Measurements from ENCODE around the gene ZG16B. TPM values are rescaled to one million over a fixed set of nuclear protein-coding genes. Genes with fewer than 3 reads are reported as not detected.

Gene ZG16B
- total RNA-seq, 1 donor from 2014 or later, result 0.37 TPM

- DNase-seq (no peak), ATAC-seq (no peak)
- intact Hi-C loops (cut with micrococcal nuclease), result no loop called here
Measured at GRCh38 chr16:2821487-2822157, 8.5 kb upstream of the ZG16B start.

DNA sequence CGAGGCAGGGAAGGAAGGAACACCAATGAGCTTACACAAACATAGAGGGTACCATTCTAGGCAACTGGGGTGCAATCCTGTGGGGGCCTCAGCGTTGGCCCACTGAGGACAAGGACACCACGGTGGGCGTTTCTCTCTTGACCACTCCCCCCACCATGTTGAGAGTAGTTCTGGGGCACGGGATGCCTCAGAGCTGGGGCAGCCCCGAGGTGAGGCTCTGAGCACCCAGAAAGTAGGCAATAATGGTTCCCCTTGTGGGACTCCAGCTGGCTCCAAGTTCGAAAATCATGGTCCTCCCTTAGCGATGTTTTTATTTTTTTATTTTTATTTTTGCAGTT is 8.0 kb upstream of the ZG16B start:
- ATAC-seq, result no peak
- DNase-seq, result no peak
- intact Hi-C loops (cut with micrococcal nuclease), result no loop called here

- DNase-seq, result no peak
- intact Hi-C loops (cut with micrococcal nuclease), result no loop called here
- ATAC-seq, result no peak
Measured at GRCh38 chr16:2822496-2822895, 7.6 kb upstream of the ZG16B start.

- intact Hi-C loops (cut with micrococcal nuclease), result no loop called here
- ATAC-seq (no peak), DNase-seq (no peak)
Measured at GRCh38 chr16:2824626-2825025, 5.5 kb upstream of the ZG16B start.

GRCh38 chr16:2825049-2825742 is 4.9 kb upstream of the ZG16B start:
- DNase-seq (no peak), ATAC-seq (no peak)
- intact Hi-C loops (cut with micrococcal nuclease), result no loop called here

GRCh38 chr16:2825906-2826305 is 4.2 kb upstream of the ZG16B start:
- no peak for DNase-seq
- no peak for ATAC-seq
- intact Hi-C loops (cut with micrococcal nuclease), result no loop called here

DNA sequence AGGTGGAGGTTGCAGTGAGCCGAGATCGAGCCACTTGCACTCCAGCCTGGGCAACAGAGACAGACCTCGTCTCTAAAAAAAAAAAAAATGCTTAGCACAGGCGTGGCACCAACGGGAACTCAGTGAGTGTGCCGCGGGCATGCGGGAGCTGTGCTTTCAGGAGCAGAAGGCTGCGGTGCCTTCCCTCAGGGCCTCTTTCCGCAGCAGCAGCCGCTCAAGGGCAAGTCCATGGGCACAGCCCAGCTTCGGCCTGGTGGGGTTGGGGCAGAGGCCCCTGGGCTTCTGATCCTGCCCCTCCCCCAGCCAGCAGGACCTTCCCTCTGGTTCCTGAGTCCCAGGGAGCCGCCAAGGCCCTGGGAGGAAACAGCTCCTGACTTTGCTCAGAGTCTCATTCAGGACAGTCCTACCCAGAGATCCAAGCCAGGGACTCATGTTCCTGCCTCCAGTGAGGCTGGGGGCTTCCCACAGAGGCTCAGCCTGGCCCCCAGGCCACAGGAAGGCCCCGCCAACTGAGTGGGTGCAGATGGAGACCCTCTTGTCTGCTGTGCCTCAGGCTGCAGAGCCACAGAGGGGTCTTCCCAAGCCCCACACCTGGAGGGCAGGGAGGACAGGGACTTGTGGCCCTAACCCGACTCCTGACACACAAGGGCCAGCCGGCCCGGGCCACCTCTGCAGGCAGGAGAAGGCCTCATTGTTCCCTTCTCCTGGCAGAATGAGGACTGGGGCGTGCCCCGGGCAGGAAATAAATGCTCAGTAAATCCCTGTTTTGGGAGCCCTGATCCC is 3.3 kb upstream of the ZG16B start:
- no peak for DNase-seq
- intact Hi-C loops (cut with micrococcal nuclease), result no loop called here
- no peak for ATAC-seq

DNA sequence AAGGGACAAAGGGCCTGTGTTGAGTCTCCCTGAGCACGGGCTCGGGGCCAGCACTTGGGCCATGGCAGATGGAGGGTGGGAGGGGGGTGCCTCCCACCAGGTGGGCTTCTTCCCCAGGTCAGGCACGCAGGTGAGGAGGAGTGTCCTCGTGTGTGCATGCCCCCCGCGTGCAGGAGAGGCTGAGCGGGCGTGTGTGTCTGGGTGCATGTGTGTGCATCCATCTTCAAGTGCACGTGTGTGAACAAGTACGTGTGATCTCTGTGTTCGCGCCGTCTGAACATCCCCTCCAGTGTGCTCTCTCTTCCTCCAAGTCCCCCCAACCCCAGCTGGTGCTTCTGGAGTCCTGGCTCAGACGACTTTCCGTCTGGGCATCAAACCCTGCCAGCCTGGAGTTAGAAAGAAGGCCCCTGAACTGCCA is 2.7 kb upstream of the ZG16B start:
- no peak for DNase-seq
- ATAC-seq, result no peak
- intact Hi-C loops (cut with micrococcal nuclease), result no loop called here

DNA sequence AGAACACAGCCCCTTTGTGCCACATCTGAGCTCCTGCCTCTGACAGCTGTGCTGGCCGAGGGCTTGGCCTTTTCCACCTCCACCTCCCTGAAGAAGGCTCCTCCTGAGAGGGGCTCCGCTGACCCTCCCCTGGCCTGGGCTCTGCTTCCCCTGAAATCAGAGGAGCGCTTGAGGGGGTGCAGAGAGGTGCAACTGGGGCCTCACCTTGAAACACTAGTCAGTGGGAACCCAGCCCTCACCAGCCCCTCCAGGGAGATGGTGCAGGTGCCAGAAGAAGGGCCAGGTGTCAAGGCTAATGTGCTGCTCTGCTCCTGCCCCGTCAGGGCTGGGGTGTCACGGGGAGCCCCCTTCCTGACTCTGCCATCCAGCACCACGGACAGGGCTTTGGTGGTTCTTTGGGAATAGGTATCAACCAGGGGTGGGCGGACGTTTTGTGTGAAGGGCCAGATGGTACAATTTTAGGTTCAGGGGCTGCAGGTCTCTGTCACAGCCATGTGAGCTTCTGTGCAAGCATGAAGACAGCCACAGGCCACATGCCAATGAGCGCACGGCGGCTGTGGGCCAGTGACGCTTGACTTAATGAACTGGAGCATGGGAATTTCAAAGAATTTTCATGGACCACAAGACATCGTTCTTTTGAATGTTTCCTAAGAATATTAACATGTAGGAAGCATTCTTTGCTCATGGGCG is 2.1 kb upstream of the ZG16B start:
- ATAC-seq, result no peak
- DNase-seq, result no peak
- intact Hi-C loops (cut with micrococcal nuclease), result no loop called here

DNA sequence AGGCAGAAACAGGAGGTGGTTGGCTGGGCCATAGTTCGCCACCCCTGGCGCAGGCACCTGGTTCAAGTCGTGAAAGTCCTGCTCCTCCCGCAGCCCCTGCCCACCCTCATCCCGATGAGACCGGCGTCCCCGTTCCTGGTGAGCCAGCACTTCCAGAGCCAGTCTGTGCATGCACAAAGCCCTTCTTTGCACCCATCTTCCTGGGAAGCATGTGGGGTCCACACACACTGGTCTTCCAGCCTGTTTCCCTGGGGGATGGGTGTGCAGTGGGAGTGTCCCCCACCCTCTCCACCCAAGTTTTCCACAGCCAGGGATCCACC is 1.6 kb upstream of the ZG16B start:
- DNase-seq (no peak), ATAC-seq (no peak)
- intact Hi-C loops (cut with micrococcal nuclease), result no loop called here

GRCh38 chr16:2828876-2829430 is 1.1 kb upstream of the ZG16B start:
- no peak for ATAC-seq
- no peak for DNase-seq

DNA sequence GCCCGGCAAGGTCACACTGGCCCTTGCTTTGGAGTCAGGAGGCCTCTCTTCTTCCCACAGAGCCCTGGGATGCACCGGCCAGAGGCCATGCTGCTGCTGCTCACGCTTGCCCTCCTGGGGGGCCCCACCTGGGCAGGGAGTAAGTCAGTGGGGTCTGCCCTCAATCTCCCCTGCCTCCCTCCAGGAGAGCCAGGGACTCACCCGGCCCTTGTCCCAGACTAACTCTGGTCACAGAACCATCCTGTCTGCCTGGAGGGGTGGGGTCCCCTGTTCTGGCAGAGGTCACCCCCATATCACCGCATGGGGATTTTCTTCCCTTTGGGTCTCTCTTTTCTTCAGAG is 222 bp downstream of the ZG16B start:
- intact Hi-C loops (cut with micrococcal nuclease), result no loop called here
- DNase-seq (no peak), ATAC-seq (no peak)

More at GRCh38 chr16:2828876-2829430, 1.1 kb upstream of the ZG16B start:
- intact Hi-C loops (cut with micrococcal nuclease), result no loop called here

DNA sequence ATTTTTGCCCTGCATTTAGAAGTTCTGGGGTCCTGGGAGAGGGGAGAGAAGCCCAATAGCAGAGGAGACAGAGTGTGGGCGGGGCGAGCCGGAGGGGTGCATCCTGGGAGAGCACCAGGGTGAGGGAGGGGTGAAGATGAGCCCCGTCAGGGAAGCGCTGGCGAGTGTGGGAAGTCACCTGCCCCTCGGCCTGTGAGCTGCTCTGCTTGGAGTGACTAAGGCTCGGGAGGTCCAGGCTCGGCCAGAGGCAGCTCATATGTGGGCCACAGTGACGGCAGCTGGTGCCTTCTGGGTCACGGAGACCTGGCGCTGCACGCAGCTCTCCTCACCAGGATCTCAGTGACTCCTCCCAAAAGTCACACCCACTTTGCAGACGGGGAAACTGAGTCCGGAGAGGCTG is 1.1 kb downstream of the ZG16B start:
- intact Hi-C loops (cut with micrococcal nuclease), result no loop called here
- no peak for ATAC-seq

DNA sequence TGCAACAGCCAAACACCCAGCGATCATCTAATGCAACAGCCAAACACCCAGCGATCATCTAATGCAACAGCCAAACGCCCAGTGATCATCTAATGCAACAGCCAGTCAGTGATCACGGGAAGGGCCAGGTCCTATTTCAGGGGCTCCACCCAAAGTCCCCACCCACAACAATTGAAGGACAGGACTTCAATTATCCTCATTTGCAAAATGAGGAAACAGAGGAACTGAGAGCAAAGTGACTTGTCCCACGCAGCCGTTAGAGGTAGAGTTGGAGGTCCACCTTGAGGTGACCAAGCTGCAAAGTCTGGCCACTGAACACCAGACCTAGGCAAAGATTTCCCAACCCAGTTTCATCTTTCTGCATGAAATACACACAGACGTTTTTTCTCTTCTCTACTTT is 3.7 kb downstream of the ZG16B start:
- intact Hi-C loops (cut with micrococcal nuclease), result no loop called here
- no peak for DNase-seq
- ATAC-seq, result no peak

More for the DNA sequence above, 1.1 kb downstream of the ZG16B start:
- DNase-seq, result no peak

- DNase-seq (no peak), ATAC-seq (no peak)
- intact Hi-C loops (cut with micrococcal nuclease), result no loop called here
Measured at GRCh38 chr16:2834968-2835367, 4.9 kb downstream of the ZG16B start.

DNA sequence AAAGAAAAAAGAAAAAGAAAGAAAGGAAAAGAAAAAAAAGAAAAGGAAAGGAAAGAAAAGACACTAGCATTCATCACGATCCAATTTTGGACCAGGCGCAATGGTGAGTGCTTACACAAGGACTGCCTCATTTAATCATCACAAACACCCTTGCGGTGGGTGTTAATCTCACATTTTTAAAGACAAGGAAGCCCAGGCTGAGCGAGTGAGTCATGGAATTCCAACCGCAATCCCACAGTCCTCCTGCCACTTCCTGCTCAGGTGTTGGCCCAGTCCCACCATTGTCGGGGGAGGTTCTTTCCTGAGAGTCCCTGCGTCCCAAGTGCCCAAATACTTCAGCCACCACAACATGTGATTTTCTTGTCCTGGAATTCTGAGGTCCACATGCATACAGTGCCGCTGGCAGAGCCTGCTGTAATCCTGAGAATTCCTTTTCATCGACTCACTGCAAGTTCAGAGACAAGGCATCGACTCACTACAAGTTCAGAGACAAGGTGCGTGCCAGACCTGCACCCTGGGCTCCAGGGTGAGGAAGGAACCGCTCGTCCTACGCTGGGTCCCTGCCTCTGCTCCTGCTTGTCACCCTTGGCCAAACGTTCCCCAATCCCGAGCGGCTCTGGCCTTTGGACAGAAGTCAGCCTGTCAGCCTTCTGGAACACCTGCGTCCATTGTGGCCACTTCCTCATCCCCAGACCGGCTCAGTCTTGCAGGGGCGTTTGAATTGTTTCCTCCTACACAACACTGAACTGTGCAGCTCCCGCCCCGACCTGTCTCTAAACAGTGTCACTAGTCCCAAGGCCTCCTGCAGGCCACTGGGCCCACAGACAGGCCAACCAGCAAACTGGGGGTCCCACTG is 5.8 kb downstream of the ZG16B start:
- DNase-seq, result peak; percentile 13
- intact Hi-C loops (cut with micrococcal nuclease), result no loop called here
- no peak for ATAC-seq

GRCh38 chr16:2836646-2837508 is 6.8 kb downstream of the ZG16B start:
- ATAC-seq (no peak), DNase-seq (peak; percentile 2)
- intact Hi-C loops (cut with micrococcal nuclease), result no loop called here

DNA sequence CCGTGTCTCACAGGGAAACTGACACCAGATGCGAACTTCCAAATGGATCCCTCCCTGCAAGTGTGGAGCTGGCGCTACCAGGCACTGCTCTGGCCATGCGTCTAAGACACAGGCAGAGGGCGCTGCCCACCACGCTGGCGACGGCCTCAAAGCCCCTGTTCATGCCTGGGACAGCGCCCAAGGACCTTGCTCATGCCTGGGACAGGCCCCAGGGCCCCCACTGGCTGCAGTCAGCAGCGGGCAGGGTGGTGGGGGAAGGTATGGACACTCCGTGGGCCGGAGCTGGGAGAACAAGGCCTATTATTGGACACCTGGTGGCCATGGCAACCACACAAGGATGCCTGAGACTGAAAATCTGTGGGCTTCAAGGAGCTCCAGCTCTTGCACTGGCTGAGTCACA is 8.8 kb downstream of the ZG16B start:
- ATAC-seq, result peak; percentile 84
- intact Hi-C loops (cut with micrococcal nuclease), result no loop called here
- peak; percentile 75 for DNase-seq
